ENCODE measurements around the gene DNAJC3. TPM values are rescaled to one million over a fixed set of nuclear protein-coding genes. Genes with fewer than 3 reads are reported as not detected.

Gene DNAJC3
- total and polyA plus RNA-seq, 2 of the 8 experiments (the other 6 are each of a cell fraction or from before 2014, with no cell fraction given) = 4.3 to 24.1 TPM

DNA sequence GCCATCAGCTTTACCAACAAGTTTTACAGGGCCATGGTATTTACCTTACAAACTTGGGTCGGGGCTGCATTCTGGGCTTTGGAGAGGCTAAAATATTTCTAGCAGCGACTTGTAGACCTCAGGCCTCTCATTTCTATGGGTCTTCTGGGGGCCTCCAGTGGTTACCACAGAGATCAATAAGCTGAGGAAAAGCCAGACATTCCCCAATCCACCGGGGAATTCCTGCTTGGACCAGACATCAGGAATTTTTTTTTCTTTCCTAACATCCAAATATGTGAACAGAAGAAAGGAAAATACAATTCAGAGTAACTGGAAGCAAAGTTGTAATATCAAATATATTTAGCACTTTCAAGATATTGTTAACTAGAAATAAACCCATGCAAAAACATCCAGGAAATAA lies 33.9 kb upstream of the DNAJC3 start:
- Histone ChIP-seq H3K56ac (replicated peaks; ENCODE audit: insufficient read length, low read depth, low read length) (no peak overlapping the region), H3K18ac (ENCODE audit: extremely low read depth, low read length) (no peak overlapping the region), H3K4me1 (replicated peaks in 1 of 4; ENCODE audit: control insufficient read depth in 3 of 4, insufficient read depth in 4 of 4, low read length in 3 of 4) (peaks cover 3 to 17% (median 7%) of the 10 kb centered on the region in 4 experiments; a peak in 6 of 7 replicates), H3K14ac (ENCODE audit: insufficient read length) (no peak overlapping the region), H2AK5ac (ENCODE audit: low read depth, low read length) (no peak overlapping the region), H3K36me3 (ENCODE audit: control insufficient read depth in 2 of 4, insufficient read depth in 4 of 4, low read length in 3 of 4) (peaks cover 0 to 11% (median 2%) of the 10 kb centered on the region in 4 experiments; a peak in 2 of 8 replicates), H3K9me3 (ENCODE audit: insufficient read depth in 2 of 2, low read depth in 1 of 2, low read length in 1 of 2) (no peaks in the 10 kb centered on the region), H3K9ac (replicated peaks in 1 of 4; ENCODE audit: extremely low read depth in 1 of 4, low read depth in 3 of 4, low read length in 3 of 4) (no peak overlapping the region), H2AFZ (ENCODE audit: low read length) (no peak overlapping the region), H3K79me1 (ENCODE audit: low read depth, low read length) (0 out of 2 replicates have a peak, but pooled peaks cover 2% of the 10 kb centered on the region), H3K4me2 (ENCODE audit: insufficient read depth in 1 of 2, low read depth in 2 of 2, low read length in 2 of 2) (peak overlapping the region; percentile 72 to 94), H4K91ac (replicated peaks; ENCODE audit: insufficient read length, low read length) (no peak overlapping the region), H2BK5ac (ENCODE audit: low read depth, low read length) (no peak overlapping the region), H2BK12ac (ENCODE audit: low read depth, low read length) (no peak overlapping the region), H2BK20ac (ENCODE audit: low read length) (no peak overlapping the region), H2BK120ac (replicated peaks; ENCODE audit: low read depth, low read length) (no peak overlapping the region), H3K23ac (ENCODE audit: insufficient read length) (no peak overlapping the region), H3K27ac (ENCODE audit: low read depth, low read length) (no peak overlapping the region), H3K4me3 (ENCODE audit: extremely low read depth in 1 of 4, insufficient read depth in 2 of 4, low read depth in 3 of 4, low read length in 4 of 4) (peak overlapping the region; percentile 51 to 84 (median 67); a peak in 7 of 8 replicates), H3K4ac (replicated peaks; ENCODE audit: insufficient read length, low read depth, low read length) (no peak overlapping the region), H2BK15ac (ENCODE audit: low read length) (no peak overlapping the region), H4K5ac (ENCODE audit: insufficient read length, low read depth, low read length) (no peak overlapping the region), H3K23me2 (ENCODE audit: low read depth, low read length) (peaks cover 9% of the 10 kb centered on the region), H3K79me2 (ENCODE audit: control insufficient read depth in 1 of 2, insufficient read depth in 2 of 2, low read length in 2 of 2) (no peaks in the 10 kb centered on the region), H4K20me1 (replicated peaks in 1 of 2; ENCODE audit: control insufficient read depth in 1 of 2, insufficient read depth in 2 of 2, low read length in 2 of 2) (peaks cover 2 to 3% of the 10 kb centered on the region in 2 experiments), H3K27me3 (replicated peaks in 1 of 4; ENCODE audit: control insufficient read depth in 3 of 4, extremely low read depth in 1 of 4, insufficient read depth in 3 of 4, low read length in 3 of 4) (no peaks in the 10 kb centered on the region; a peak in 1 of 7 replicates), H4K8ac (ENCODE audit: extremely low read depth, insufficient read depth, low read length) (no peak overlapping the region)
- FAIRE-seq (no peak), DNase-seq (ENCODE audit: low read depth in 1 of 2, low spot score in 2 of 2) (no peak)
- 52% methylated on average over 3 of the region's 3 CpGs; no CpG with 5 or more reads in 1 of the 2 experiments for WGBS, 2 experiments (ENCODE audit: extremely low coverage in 1 of 2, insufficient coverage in 1 of 2, insufficient read length in 1 of 2, insufficient replicate concordance in 2 of 2, low coverage in 1 of 2, low lambda C conversion rate in 2 of 2, missing lambda C conversion rate in 1 of 2)
- POLR2A ChIA-PET (ENCODE audit: partially characterized antibody) = interaction anchor here (0.6 to 1.7 kb wide), 8 partner anchors 10 to 1232 kb away, joined by 3 to 6 read pairs (median 3); no protein-coding TSS in a partner anchor
- CTCF ChIA-PET (ENCODE audit: partially characterized antibody) = interaction anchor here (1.1 to 1.6 kb wide), 7 partner anchors 18 to 191 kb away, joined by 3 to 9 read pairs (median 5); no protein-coding TSS in a partner anchor
- TF ChIP-seq, protein P1, sequence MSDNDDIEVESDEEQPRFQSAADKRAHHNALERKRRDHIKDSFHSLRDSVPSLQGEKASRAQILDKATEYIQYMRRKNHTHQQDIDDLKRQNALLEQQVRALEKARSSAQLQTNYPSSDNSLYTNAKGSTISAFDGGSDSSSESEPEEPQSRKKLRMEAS (IDR thresholded peaks at IDR 0.05) = no peak
- TF ChIP-seq POLR2AphosphoS5 (IDR thresholded peaks at IDR 0.05; ENCODE audit: low read depth, low read length) (no peak), SIX5 (IDR thresholded peaks at IDR 0.05; ENCODE audit: low read depth, low read length) (no peak), RFX5 (IDR thresholded peaks at IDR 0.05; ENCODE audit: borderline replicate concordance, low read depth, low read length) (no peak), SP2 (IDR thresholded peaks at IDR 0.05; ENCODE audit: low read length) (no peak), ZNF274 (IDR thresholded peaks at IDR 0.05; ENCODE audit: borderline replicate concordance, extremely low read depth, low read length) (no peak), CBX5 (IDR thresholded peaks at IDR 0.05; ENCODE audit: low read depth, low read length) (no peak), RAD21 (IDR thresholded peaks at IDR 0.05 in 1 of 2, conservative IDR thresholded peaks at IDR 0.05 in 1 of 2; ENCODE audit: low read depth in 2 of 2, low read length in 2 of 2) (no peak), TEAD4 (IDR thresholded peaks at IDR 0.05; ENCODE audit: low read depth, low read length) (no peak), SUZ12 (IDR thresholded peaks at IDR 0.05; ENCODE audit: low read length) (no peak)
- TF ChIP-seq, protein P2, sequence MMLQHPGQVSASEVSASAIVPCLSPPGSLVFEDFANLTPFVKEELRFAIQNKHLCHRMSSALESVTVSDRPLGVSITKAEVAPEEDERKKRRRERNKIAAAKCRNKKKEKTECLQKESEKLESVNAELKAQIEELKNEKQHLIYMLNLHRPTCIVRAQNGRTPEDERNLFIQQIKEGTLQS (IDR thresholded peaks at IDR 0.05; ENCODE audit: insufficient read depth, low read depth, low read length) = no peak
